GM04504 (cell line): Measurements from ENCODE around the gene CDH4.

Experiments used
- DNase-seq: peaks from one replicate; pipeline ENCODE4 v3.0.0-alpha.2; 2012; ENCODE audit warnings: low read depth

The CDH4 gene

GRCh38 chr20:61536671-61537070 is 284.6 kb downstream of the CDH4 start:
- no peak for DNase-seq

DNA sequence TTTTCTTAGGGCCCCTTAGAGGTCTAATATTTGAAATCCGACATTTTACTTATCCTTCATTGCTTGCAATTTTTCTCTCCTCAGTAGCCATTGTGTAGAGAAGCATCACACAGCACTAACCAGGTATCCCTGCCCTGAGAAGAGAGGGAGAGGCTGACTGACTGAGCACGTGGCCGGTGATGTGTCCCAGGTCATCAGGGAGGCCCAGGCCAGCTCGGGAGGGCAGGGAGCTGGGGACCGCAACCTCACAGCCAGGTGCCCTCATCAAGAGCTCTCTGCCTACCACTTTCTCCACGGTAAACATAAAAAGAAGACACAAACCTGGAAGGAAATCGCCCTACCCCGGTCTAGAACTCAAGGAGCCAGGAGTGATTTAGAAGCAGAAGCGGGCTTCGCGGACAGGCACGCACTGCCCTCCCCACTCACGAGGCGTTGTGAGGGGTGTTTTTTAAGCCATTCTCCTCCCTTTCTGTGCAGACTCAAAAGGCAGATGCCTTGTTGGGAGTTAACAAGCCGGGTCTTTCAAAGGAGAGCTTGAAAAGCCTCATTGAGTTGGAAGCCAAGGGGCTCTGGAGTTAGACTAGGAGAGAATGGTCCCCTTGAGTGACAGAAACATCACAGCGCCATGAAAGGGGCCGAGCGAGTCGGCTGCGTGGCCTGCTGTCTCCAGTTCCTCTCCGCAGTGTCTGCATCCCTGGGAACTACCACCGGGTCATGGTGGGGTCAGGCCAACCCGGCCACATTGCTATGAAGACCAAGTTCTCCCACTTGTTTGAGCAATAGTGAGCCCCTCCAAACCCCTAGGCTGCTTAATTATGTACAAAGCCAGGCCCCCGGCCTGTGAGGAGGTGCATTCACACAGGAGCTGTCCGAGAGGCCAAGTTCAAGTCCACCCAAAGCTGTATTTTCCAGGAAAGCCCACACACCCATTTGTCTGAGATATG is 285.4 kb downstream of the CDH4 start:
- DNase-seq = no peak

- DNase-seq = no peak
Observed at GRCh38 chr20:61538183-61538942, 286.3 kb downstream of the CDH4 start.

DNA sequence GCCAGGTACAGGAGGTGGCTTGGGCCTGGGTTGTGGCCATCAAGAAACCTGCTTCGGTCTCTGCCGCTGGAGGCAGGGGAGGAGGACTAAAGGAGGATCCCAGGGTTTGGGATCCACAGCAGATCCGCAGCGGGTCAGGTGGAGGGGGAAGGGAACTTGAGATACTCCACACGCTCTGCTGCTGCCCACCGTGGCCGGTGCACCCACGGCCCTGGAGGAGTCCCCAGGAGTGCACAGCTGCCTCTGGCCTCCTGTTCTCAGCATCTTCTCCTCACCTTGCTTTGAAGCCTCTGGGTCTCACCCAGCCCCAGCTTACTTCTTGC is 286.8 kb downstream of the CDH4 start:
- DNase-seq = no peak

GRCh38 chr20:61539706-61540360 is 287.8 kb downstream of the CDH4 start:
- no peak for DNase-seq

GRCh38 chr20:61541537-61541936 is 289.5 kb downstream of the CDH4 start:
- no peak for DNase-seq

GRCh38 chr20:61543086-61543485 is 291.0 kb downstream of the CDH4 start:
- DNase-seq = no peak

- no peak for DNase-seq
Observed at GRCh38 chr20:61543931-61544745, 292.1 kb downstream of the CDH4 start.

- DNase-seq = no peak
Observed at GRCh38 chr20:61544910-61545889, 293.1 kb downstream of the CDH4 start.

DNA sequence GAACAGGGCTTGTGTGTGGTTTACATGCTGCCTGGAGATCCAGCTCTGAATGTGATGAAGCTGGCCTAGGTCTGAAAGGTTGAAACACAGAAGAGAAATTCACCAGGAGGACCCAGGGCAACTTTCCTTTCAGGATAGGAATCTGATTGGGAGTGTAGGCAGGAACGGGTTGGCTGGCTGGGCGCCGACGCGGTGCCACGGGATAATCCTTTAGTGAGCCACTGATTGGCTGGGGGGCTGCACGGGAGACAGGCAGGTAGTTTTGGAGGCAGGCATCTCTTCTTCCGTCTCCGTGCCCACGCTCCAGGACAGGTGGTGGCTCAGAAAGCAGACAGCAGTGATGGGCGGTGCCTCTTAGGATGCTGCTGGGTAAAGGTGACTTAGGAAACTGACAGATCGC is 294.6 kb downstream of the CDH4 start:
- DNase-seq = no peak

DNA sequence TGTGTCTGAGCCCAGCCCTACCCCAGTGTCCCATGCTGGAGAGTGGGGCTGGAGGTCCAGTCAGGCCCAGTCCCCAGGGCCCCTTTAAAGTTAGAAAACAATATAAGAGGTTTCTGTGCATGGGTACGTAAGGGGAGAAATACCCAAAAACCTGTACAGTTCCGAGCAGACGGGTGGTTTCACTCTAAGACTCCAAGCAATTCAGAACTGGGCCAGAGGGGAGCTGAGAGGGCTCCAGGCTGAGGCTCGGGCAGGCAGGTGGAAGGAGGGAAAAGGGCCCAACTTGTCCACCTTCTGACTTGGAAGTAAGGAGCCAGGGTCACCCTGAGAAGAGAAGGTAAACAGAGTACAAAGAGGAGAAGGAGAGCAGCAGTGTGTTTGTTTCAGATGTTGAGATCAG is 296.0 kb downstream of the CDH4 start:
- no peak for DNase-seq

- DNase-seq = no peak
Observed at GRCh38 chr20:61549865-61550264, 297.8 kb downstream of the CDH4 start.

- DNase-seq = no peak
Observed at GRCh38 chr20:61551401-61551800, 299.3 kb downstream of the CDH4 start.

DNA sequence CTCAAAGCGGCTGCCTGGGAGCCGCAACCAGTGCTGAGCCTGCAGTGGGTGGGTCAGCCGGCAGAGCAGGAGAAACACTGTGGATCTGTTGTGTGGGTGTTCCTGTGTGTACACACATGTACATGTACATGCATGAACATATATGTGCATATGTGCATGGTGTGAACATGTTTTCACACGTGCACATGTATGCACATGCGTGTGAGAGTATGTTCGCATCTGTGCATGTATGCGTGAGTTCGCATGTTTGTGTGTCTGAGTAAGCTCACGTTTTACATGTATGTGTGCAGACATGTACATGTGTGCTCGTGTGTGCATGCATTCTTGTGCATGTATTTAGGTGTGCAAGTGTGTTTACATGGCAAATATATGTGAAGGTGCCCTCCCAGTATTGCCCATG is 302.6 kb downstream of the CDH4 start:
- no peak for DNase-seq

GRCh38 chr20:61555566-61555965 is 303.5 kb downstream of the CDH4 start:
- peak; percentile 6 for DNase-seq

- peak; percentile 88 for DNase-seq
Observed at GRCh38 chr20:61556111-61556510, 304.1 kb downstream of the CDH4 start.

- DNase-seq = no peak
Observed at GRCh38 chr20:61556673-61557072, 304.6 kb downstream of the CDH4 start.

- no peak for DNase-seq
Observed at GRCh38 chr20:61557621-61558020, 305.6 kb downstream of the CDH4 start.

- DNase-seq = no peak
Observed at GRCh38 chr20:61558726-61559125, 306.7 kb downstream of the CDH4 start.

DNA sequence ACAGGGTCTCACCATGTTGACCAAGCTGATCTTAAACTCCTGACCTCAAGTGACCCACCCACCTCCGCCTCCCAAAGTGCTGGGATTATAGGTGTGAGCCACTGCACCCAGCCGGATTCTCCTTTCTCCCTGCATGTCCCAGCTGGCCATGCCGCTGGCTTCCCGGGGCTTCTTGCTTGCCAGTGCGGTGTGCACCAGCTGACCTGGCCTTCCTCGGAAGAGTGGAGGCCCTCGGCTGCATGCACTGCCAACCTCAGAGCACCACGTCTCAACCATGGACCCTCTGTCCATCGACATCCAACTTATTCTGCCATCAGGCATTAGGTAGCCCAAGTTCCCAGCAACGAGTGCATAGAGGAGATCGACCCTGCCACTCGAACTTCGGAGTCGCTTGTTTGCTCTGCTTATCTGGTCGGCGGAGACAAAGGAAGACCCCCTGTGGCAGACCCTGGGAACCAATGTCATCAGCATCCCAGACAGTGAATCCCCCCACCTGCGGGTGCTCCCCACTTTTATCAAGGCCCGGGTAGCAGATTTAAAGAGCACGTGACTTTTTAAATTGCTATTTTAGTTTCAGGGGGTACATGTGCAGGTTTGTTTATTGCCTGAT is 307.8 kb downstream of the CDH4 start:
- DNase-seq = no peak
